GM18868 (cell line): Measurements from ENCODE around the gene SPEM3.

ENCODE experiments used
- ATAC-seq: cut with Tn5 transposase; IDR thresholded peaks from one replicate; pipeline ENCODE4 v1.9.1; 2021; ENCODE audit warnings: mild to moderate bottlenecking, moderate library complexity; ENCODE audit not compliant: unreplicated experiment

Gene SPEM3

GRCh38 chr17:7403727-7403976 is 25.0 kb upstream of the SPEM3 start:
- ATAC-seq = no peak

GRCh38 chr17:7403977-7404736 is 24.5 kb upstream of the SPEM3 start, which contains the start of gene TMEM256:
TSS of gene TMEM256 (minus strand) at chr17:7404097. CDS start at chr17:7404084, 13 bp downstream.
- peak; percentile 94 for ATAC-seq

- no peak for ATAC-seq
Observed at GRCh38 chr17:7404737-7405349, 23.8 kb upstream of the SPEM3 start.

GRCh38 chr17:7405350-7406234 is 23.1 kb upstream of the SPEM3 start:
- ATAC-seq = no peak

GRCh38 chr17:7406235-7406825 is 22.3 kb upstream of the SPEM3 start:
- ATAC-seq = no peak

GRCh38 chr17:7407082-7407481 is 21.6 kb upstream of the SPEM3 start:
- ATAC-seq = no peak

GRCh38 chr17:7407485-7408251 is 21.0 kb upstream of the SPEM3 start, which contains the start of gene NLGN2:
TSS of gene NLGN2 (plus strand) at chr17:7407845. CDS start at chr17:7408256, 411 bp downstream.
- ATAC-seq = no peak

- no peak for ATAC-seq
Observed at GRCh38 chr17:7408252-7408727, 20.4 kb upstream of the SPEM3 start.

GRCh38 chr17:7408863-7409262 is 19.8 kb upstream of the SPEM3 start:
- no peak for ATAC-seq

GRCh38 chr17:7409716-7410115 is 18.9 kb upstream of the SPEM3 start:
- no peak for ATAC-seq

- no peak for ATAC-seq
Observed at GRCh38 chr17:7410634-7411426, 17.8 kb upstream of the SPEM3 start.

- no peak for ATAC-seq
Observed at GRCh38 chr17:7411427-7411750, 17.3 kb upstream of the SPEM3 start.

GRCh38 chr17:7413346-7413985 is 15.2 kb upstream of the SPEM3 start:
- no peak for ATAC-seq

GRCh38 chr17:7414837-7415236 is 13.8 kb upstream of the SPEM3 start:
- ATAC-seq = no peak

GRCh38 chr17:7415784-7416183 is 12.9 kb upstream of the SPEM3 start:
- ATAC-seq = no peak

GRCh38 chr17:7416323-7416722 is 12.3 kb upstream of the SPEM3 start:
- no peak for ATAC-seq

GRCh38 chr17:7417056-7417655 is 11.5 kb upstream of the SPEM3 start:
- no peak for ATAC-seq

GRCh38 chr17:7418472-7419152 is 10.0 kb upstream of the SPEM3 start:
- ATAC-seq = no peak
